Thymus (tissue), 11 donors: ENCODE data around the gene SLC7A10. TPM values are rescaled to one million over a fixed set of nuclear protein-coding genes. Genes with fewer than 3 reads are reported as not detected.
"Not testable (repeated sequence)": the region's sequence is repeated elsewhere in the genome, so short reads cannot be mapped to it uniquely, and the experiment has no call there.

ENCODE experiments used
- DNase-seq, 9 donors: peaks; one replicate each; pipeline ENCODE4 v3.0.0-alpha.2; 2013; ENCODE audit warnings: low spot score in 9 of 9, low read depth in 6 of 9, missing footprints in 1 of 9
- H3K27ac ChIP-seq, 2 donors: one replicate each; pipeline ENCODE4 v1.5.1; 2013; ENCODE audit warnings: control low read depth in 1 of 2, low read depth in 1 of 2, low read length in 1 of 2, mild to moderate bottlenecking in 1 of 2, moderate library complexity in 1 of 2
- H3K27me3 ChIP-seq, 2 donors: one replicate each; pipeline ENCODE4 v1.5.1; 2013; ENCODE audit warnings: low read length in 1 of 2; ENCODE audit not compliant: control insufficient read depth in 2 of 2, insufficient read depth in 1 of 2
- H3K36me3 ChIP-seq, 2 donors: one replicate each; pipeline ENCODE4 v1.5.1; 2013; ENCODE audit warnings: low read length in 1 of 2, mild to moderate bottlenecking in 1 of 2, moderate library complexity in 1 of 2; ENCODE audit not compliant: control insufficient read depth in 2 of 2, insufficient read depth in 2 of 2
- H3K4me1 ChIP-seq, 2 donors: one replicate each; pipeline ENCODE4 v1.5.1; 2013; ENCODE audit warnings: low read length in 2 of 2; ENCODE audit not compliant: control insufficient read depth in 2 of 2, insufficient read depth in 2 of 2
- H3K4me3 ChIP-seq, 2 donors: one replicate each; pipeline ENCODE4 v1.5.1; 2013; ENCODE audit warnings: low read length in 2 of 2, control low read depth in 1 of 2, mild to moderate bottlenecking in 1 of 2
- H3K9me3 ChIP-seq, 2 donors: one replicate each; pipeline ENCODE4 v1.5.1; 2013; ENCODE audit warnings: low read length in 1 of 2, mild to moderate bottlenecking in 1 of 2; ENCODE audit not compliant: control insufficient read depth in 2 of 2, insufficient read depth in 1 of 2
- whole genome bisulfite sequencing: extraction: QIAGEN DNeasy Blood & Tissue Kit; methylation state at CpG from one replicate; pipeline ENCODE4 v1.1.7; 2013; 5-methylcytosine and 5-hydroxymethylcytosine counted together
- polyA plus RNA-seq: library from polyadenylated mRNA; stranded (reverse); fragments of 200-250 nt; gene quantifications from one replicate; pipeline ENCODE4 v1.2.3, GENCODE V29; 2013
- total RNA-seq: library from RNA; stranded (reverse); fragments of 120-200 nt; gene quantifications from one replicate; pipeline ENCODE4 v1.2.4, GENCODE V29; 2013
- donor health status: healthy.

Gene SLC7A10
- total and polyA plus RNA-seq, 2 donors: 0.11 to 0.33 TPM

DNA sequence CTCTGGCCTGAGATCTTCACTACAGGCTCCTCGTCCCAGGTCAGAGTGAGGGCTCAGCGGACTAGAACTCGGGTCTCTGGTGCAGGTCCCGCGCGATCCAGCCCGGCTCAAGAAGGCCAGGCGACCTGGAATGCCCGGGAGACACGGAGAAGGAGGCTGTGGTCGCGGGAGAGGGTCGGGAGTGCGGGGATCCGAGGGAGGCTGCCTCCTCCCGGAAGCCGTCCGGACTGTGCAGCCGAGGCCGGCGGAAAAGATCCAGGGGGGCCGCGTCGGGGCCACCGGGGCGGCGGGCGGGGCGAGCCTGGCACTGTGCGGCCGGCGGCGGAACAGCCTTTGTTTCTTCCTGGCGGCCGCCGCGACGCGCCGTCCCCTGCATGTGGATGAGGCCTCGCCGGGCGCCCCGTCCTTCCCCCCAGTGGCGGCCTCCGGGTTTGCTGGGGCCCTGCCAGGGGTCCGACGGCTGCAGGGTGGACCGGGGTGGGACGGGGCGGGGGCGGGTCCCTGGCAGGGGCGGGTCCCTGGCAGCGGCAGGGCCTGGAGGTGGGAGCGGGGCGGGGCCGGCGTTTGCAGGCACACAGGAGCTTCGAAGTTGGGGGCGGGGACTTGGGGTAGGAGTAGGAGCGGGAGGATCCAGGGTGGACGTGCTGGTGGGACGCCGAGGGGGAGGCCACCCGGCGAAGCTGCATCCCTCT lies 1.0 kb upstream of the SLC7A10 start:
- Histone ChIP-seq H3K9me3 (peaks cover 4 to 6% of the 10 kb centered on the region in 2 donors), H3K27ac (no peak overlapping the region), H3K36me3 (no peaks in the 10 kb centered on the region), H3K4me1 (no peaks in the 10 kb centered on the region), H3K4me3 (no peak overlapping the region), H3K27me3 (peaks cover 43 to 51% of the 10 kb centered on the region in 2 donors)
- DNase-seq: no peak
- WGBS: 4% methylated on average over 66 of the region's 66 CpGs

GRCh38 chr19:33224694-33225457 lies 774 bp downstream of the SLC7A10 start:
- H3K4me3 ChIP-seq: no peak overlapping the region
- H3K9me3 ChIP-seq: peaks cover 4 to 6% of the 10 kb centered on the region in 2 donors
- H3K27me3 ChIP-seq: peaks cover 43 to 53% of the 10 kb centered on the region in 2 donors
- no peak for DNase-seq
- no peak overlapping the region for H3K27ac ChIP-seq
- H3K4me1 ChIP-seq: no peaks in the 10 kb centered on the region
- WGBS: 74% methylated on average over 18 of the region's 18 CpGs
- H3K36me3 ChIP-seq: no peaks in the 10 kb centered on the region

GRCh38 chr19:33222255-33222654 lies 3.4 kb downstream of the SLC7A10 start:
- peaks cover 37 to 44% of the 10 kb centered on the region in 2 donors for H3K27me3 ChIP-seq
- not testable (repeated sequence) for H3K36me3 ChIP-seq, H3K4me1 ChIP-seq, H3K27ac ChIP-seq, H3K9me3 ChIP-seq, H3K4me3 ChIP-seq, DNase-seq
- WGBS: 99% methylated on average over 2 of the region's 2 CpGs

DNA sequence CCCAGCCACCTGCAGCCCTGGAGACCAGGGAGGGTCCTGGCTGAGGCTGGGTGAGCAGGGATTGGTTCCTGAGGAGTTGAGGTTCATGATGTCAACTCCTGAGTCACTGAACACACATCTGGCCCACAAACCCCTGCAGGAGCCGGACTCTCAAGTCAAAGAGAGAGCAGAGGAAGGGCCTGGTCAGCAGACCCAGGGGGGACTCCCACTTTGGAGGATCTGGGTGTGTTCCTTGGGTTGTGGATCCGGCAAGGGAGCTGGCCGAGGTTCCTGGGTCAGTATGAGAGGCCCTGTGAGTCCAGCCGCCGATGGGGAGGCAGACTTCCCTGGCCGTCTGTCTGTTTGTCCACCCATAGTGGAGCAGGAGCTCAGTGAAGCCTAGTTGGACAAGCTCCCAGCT lies 4.0 kb downstream of the SLC7A10 start:
- DNase-seq: no peak

DNA sequence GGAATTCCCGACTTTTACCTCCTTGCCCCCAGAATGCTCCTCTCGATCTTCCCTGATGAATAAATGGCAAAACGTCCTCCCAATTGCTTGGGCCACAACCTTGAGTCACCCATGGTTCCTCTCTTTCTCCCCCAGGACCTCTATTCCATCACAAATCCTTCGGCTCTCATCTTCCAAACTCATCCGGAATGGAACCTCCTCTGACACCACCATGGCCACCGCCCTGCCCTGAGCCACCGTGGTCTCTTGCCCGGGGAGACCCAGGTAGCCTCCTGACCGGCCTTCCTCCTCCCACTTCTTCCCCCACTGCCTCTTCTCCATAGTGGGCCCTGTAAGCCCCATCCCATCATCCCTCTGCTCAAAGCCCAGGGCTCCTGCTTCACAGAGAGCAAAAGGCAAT lies 4.9 kb downstream of the SLC7A10 start:
- Histone ChIP-seq H3K9me3 (no peaks in the 10 kb centered on the region), H3K4me1 (no peaks in the 10 kb centered on the region), H3K27ac (no peak overlapping the region), H3K4me3 (no peak overlapping the region), H3K36me3 (no peaks in the 10 kb centered on the region), H3K27me3 (peaks cover 22 to 29% of the 10 kb centered on the region in 2 donors)
- DNase-seq: no peak
- WGBS: 92% methylated on average over 9 of the region's 9 CpGs

More for the DNA sequence above, 4.0 kb downstream of the SLC7A10 start:
- H3K9me3 ChIP-seq: no peaks in the 10 kb centered on the region
- no peaks in the 10 kb centered on the region for H3K36me3 ChIP-seq
- H3K27ac ChIP-seq: no peak overlapping the region
- no peaks in the 10 kb centered on the region for H3K4me1 ChIP-seq
- H3K4me3 ChIP-seq: no peak overlapping the region
- peaks cover 31 to 38% of the 10 kb centered on the region in 2 donors for H3K27me3 ChIP-seq
- 97% methylated on average over 6 of the region's 6 CpGs for WGBS

DNA sequence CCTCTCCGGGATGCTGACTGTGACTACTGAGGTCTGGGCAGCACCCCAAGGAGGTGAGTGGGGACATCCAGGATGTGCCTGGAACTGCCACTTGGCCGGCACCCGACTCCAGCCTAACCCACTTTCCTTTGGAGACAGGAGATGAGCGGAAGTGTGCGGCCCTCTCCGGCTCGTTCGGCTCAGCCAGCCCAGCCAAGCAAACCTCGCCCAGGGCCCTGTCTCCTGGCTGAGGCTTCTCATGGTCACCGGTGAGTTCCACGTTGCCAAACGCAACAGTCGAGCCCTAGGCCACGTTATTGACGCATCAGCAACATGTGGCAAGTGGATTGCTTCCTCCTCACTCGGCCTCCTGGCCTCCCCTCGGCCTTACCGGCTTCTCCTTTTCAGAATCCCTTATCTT lies 5.5 kb downstream of the SLC7A10 start:
- 93% methylated on average over 18 of the region's 18 CpGs for WGBS

GRCh38 chr19:33219261-33219815 lies 6.3 kb downstream of the SLC7A10 start:
- H3K4me1 ChIP-seq: no peaks in the 10 kb centered on the region
- H3K36me3 ChIP-seq: no peaks in the 10 kb centered on the region
- WGBS: 85% methylated on average over 12 of the region's 12 CpGs
- no peak overlapping the region for H3K27ac ChIP-seq
- DNase-seq: no peak
- peaks cover 8 to 16% of the 10 kb centered on the region in 2 donors for H3K27me3 ChIP-seq
- no peak overlapping the region for H3K4me3 ChIP-seq
- no peaks in the 10 kb centered on the region for H3K9me3 ChIP-seq

More for the DNA sequence above, 5.5 kb downstream of the SLC7A10 start:
- peaks cover 16 to 24% of the 10 kb centered on the region in 2 donors for H3K27me3 ChIP-seq
- H3K9me3 ChIP-seq: no peaks in the 10 kb centered on the region
- H3K4me3 ChIP-seq: no peak overlapping the region
- no peaks in the 10 kb centered on the region for H3K36me3 ChIP-seq
- DNase-seq: no peak
- H3K4me1 ChIP-seq: no peaks in the 10 kb centered on the region
- no peak overlapping the region for H3K27ac ChIP-seq

DNA sequence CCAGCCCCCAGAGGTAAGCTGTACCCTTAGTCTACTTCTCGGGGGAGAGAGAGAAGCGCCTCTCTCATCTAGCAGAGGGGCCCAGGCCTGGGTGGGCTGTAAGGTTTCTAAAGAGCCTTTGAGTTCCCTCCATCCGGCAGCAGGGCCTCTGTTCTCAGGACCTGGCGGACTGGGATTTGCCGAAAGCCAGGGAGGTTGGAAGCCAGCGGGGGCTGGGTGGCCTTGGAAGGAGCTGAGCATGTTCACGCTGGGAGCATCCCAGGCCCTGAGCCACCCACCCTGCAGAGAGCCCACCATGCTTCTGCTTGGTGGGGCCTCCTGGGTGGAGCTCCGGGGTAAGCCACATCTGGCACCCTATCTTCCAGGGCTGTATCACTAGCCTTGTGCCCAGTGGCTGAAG lies 7.8 kb downstream of the SLC7A10 start:
- Histone ChIP-seq H3K4me1 (no peaks in the 10 kb centered on the region), H3K4me3 (no peak overlapping the region), H3K27ac (no peak overlapping the region), H3K27me3 (peaks cover 0 to 6% of the 10 kb centered on the region in 2 donors), H3K9me3 (no peaks in the 10 kb centered on the region), H3K36me3 (no peaks in the 10 kb centered on the region)
- 98% methylated on average over 8 of the region's 8 CpGs for WGBS
- DNase-seq: no peak

DNA sequence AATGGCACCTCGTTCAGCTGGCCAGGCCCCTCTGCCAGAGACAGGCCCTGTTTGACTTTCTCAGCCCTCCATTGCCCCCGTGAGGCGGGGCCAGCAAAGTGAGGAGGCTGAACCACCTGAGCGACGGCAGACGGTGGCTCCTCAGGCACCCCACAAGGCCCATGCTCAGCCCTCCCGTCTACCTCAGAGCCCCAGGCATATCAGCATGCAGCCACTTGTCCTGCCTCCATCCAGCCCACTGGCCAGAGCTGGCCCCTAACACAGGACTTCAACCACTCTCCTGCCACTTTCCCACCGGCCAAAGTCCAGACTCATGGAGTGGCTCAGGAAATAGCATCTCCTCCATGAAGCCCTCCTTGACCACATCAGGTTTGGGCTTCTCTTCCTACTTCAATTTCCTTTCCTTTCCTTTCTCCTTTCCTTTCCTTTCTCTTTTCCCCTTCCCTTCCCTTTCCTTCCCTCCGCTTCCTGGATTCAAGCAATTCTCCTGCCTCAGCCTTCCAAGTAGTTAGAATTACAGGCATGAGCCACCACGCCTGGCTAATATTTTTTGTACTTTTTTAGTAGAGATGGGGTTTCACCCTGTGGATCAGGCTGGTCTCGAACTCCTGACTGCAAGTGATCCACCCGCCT lies 9.3 kb downstream of the SLC7A10 start:
- no peak for DNase-seq
- no peaks in the 10 kb centered on the region for H3K36me3 ChIP-seq
- 82% methylated on average over 12 of the region's 12 CpGs for WGBS
- no peaks in the 10 kb centered on the region for H3K27me3 ChIP-seq
- H3K4me1 ChIP-seq: no peaks in the 10 kb centered on the region
- no peak overlapping the region for H3K4me3 ChIP-seq
- no peaks in the 10 kb centered on the region for H3K9me3 ChIP-seq
- no peak overlapping the region for H3K27ac ChIP-seq
